SK-N-SH (cell line): Measurements from ENCODE around the gene CRTC1.

Source experiments
- ELF1 ChIP-seq: IDR thresholded peaks from 2 replicates; pipeline ENCODE4 v1.4.0; 2012
- EP300 ChIP-seq, 2 experiments: IDR thresholded peaks; 2 replicates each; pipeline versions ENCODE4 v1.4.0 to v1.6.1; 2012; ENCODE audit warnings: borderline replicate concordance in 1 of 2, low read depth in 1 of 2, low read length in 1 of 2
- JUND ChIP-seq: IDR thresholded peaks from 2 replicates; pipeline ENCODE4 v1.4.0; 2012
- MXI1 ChIP-seq: IDR thresholded peaks from 2 replicates; pipeline ENCODE4 v1.6.1; 2012; ENCODE audit warnings: mild to moderate bottlenecking, low read depth, low read length, improper control_type of control experiment
- POLR2AphosphoS5 ChIP-seq: IDR thresholded peaks from 2 replicates; pipeline ENCODE4 v1.6.1; 2012; ENCODE audit warnings: low read depth, low read length
- RAD21 ChIP-seq: IDR thresholded peaks from 2 replicates; pipeline ENCODE4 v1.6.1; 2012; ENCODE audit warnings: mild to moderate bottlenecking, low read length
- SMC3 ChIP-seq: IDR thresholded peaks from 2 replicates; pipeline ENCODE4 v1.6.1; 2012; ENCODE audit warnings: low read depth, low read length, improper control_type of control experiment
- TAF1 ChIP-seq: IDR thresholded peaks from 2 replicates; pipeline ENCODE4 v1.6.1; 2012; ENCODE audit warnings: low read depth, mild to moderate bottlenecking, low read length, moderate library complexity, borderline replicate concordance
- TCF12 ChIP-seq: IDR thresholded peaks from 2 replicates; pipeline ENCODE4 v1.4.0; 2012
- TEAD4 ChIP-seq: IDR thresholded peaks from 2 replicates; pipeline ENCODE4 v1.4.0; 2012; ENCODE audit warnings: mild to moderate bottlenecking, borderline replicate concordance; ENCODE audit not compliant: insufficient read depth
- YY1 ChIP-seq: IDR thresholded peaks from 2 replicates; pipeline ENCODE4 v1.4.0; 2012; ENCODE audit warnings: low read depth, mild to moderate bottlenecking
- TF ChIP-seq, protein P1 (sequence below): fragments of 200-600 bp; sonication (generic); IDR thresholded peaks from 2 replicates; pipeline ENCODE4 v1.6.1; 2017; ENCODE audit warnings: antibody characterized with exemption, mild to moderate bottlenecking, moderate library complexity
- TF ChIP-seq, protein P2 (sequence below): fragments of 150-350 bp; IDR thresholded peaks from 2 replicates; pipeline ENCODE4 v1.6.1; 2017; ENCODE audit warnings: antibody characterized with exemption, low read length, low read depth, borderline replicate concordance

DNA sequence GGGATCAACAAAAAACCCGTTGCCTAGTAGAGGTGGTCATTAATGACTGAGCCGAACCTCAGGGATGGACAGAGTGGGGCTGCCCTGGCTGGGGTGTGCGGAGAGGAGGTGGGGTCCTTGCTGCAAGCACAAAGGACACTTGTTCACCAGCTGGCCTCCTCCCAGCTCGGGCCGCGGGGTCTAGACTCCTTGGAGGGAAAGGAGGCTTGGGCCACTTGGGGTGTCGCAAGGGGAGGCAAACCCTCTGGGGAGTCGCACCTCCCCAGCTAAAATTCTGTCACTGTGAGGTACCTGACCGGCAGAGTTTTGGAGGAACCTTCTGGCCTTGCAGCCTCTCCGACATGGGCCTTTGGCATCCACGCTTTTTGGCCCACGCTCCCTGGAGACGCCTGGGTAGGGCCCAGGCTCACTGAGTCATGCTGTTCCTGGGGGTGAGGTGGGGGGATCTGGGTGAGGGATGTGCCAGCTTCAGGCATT, 38.4 kb upstream of the CRTC1 start:
- no peak for TF ChIP-seq YY1
- no peak for TF ChIP-seq ELF1
- TF ChIP-seq, protein P1, sequence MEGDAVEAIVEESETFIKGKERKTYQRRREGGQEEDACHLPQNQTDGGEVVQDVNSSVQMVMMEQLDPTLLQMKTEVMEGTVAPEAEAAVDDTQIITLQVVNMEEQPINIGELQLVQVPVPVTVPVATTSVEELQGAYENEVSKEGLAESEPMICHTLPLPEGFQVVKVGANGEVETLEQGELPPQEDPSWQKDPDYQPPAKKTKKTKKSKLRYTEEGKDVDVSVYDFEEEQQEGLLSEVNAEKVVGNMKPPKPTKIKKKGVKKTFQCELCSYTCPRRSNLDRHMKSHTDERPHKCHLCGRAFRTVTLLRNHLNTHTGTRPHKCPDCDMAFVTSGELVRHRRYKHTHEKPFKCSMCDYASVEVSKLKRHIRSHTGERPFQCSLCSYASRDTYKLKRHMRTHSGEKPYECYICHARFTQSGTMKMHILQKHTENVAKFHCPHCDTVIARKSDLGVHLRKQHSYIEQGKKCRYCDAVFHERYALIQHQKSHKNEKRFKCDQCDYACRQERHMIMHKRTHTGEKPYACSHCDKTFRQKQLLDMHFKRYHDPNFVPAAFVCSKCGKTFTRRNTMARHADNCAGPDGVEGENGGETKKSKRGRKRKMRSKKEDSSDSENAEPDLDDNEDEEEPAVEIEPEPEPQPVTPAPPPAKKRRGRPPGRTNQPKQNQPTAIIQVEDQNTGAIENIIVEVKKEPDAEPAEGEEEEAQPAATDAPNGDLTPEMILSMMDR, result no peak
- TF ChIP-seq POLR2AphosphoS5, result no peak
- TF ChIP-seq, protein P2, sequence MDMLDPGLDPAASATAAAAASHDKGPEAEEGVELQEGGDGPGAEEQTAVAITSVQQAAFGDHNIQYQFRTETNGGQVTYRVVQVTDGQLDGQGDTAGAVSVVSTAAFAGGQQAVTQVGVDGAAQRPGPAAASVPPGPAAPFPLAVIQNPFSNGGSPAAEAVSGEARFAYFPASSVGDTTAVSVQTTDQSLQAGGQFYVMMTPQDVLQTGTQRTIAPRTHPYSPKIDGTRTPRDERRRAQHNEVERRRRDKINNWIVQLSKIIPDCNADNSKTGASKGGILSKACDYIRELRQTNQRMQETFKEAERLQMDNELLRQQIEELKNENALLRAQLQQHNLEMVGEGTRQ, result no peak
- TF ChIP-seq MXI1, result no peak
- TF ChIP-seq TCF12, result no peak
- no peak for TF ChIP-seq TAF1
- no peak for TF ChIP-seq TEAD4
- TF ChIP-seq JUND, result no peak
- TF ChIP-seq EP300 (IDR thresholded peaks at IDR 0.05; ENCODE audit: borderline replicate concordance in 1 of 2, low read depth in 1 of 2, low read length in 1 of 2), result no peak
- TF ChIP-seq RAD21, result no peak
- TF ChIP-seq SMC3, result no peak
